ENCODE data around the gene PIGL.

Gene PIGL

DNA sequence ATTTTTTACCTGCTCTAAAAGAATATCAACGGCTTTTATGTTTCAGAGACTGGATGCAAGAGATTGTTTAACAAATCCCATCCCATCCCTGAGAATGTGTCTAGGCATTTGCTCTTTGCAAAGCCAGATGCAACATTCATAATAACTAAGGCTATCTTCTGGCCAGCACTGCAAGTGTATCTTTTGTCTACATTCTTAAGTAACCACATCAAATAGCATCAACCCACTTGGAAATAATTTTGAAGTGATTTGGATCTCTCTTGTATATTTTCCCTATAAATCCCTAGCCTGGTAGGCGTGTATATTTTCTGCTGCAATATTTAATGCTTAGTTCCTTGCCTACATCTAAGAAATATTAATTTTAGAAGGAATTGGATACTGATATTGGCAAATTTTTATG is 64.3 kb downstream of the PIGL start:
- DNase-seq: no peak
- TF ChIP-seq, protein P1, sequence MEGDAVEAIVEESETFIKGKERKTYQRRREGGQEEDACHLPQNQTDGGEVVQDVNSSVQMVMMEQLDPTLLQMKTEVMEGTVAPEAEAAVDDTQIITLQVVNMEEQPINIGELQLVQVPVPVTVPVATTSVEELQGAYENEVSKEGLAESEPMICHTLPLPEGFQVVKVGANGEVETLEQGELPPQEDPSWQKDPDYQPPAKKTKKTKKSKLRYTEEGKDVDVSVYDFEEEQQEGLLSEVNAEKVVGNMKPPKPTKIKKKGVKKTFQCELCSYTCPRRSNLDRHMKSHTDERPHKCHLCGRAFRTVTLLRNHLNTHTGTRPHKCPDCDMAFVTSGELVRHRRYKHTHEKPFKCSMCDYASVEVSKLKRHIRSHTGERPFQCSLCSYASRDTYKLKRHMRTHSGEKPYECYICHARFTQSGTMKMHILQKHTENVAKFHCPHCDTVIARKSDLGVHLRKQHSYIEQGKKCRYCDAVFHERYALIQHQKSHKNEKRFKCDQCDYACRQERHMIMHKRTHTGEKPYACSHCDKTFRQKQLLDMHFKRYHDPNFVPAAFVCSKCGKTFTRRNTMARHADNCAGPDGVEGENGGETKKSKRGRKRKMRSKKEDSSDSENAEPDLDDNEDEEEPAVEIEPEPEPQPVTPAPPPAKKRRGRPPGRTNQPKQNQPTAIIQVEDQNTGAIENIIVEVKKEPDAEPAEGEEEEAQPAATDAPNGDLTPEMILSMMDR (IDR thresholded peaks at IDR 0.05): no peak
- H3K9me3 ChIP-seq: no peaks in the 10 kb centered on the region
- H3K27me3 ChIP-seq: no peaks in the 10 kb centered on the region
- no peak overlapping the region for H3K27ac ChIP-seq
- H3K4me1 ChIP-seq: peaks cover 0 to 18% (median 14%) of the 10 kb centered on the region in 4 donors
- no peaks in the 10 kb centered on the region for H3K36me3 ChIP-seq
- intact Hi-C loops (cut with DNase I; ENCODE audit: low total_unique reads): no loop called here
- H3K4me3 ChIP-seq: no peak overlapping the region

DNA sequence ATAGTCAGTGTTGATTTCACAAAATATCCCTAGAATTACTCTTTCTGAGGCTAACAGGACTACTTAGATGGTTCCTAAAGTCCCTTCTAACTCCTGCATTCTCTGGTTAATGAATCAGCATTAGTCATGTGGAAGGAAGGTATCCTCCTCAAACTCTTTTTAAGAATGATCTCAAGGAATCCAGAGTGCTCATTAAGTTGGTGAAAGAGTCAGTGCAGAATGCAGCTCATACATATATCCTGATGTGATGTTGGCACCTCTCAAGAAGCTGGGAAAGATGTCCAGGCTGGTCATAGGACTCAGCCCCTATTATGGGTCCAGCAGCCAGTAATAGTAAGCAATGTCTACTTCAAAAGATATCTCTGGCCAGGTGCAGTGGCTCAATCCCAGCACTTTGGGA is 65.5 kb downstream of the PIGL start:
- H3K9me3 ChIP-seq: no peaks in the 10 kb centered on the region
- H3K36me3 ChIP-seq: no peaks in the 10 kb centered on the region
- peaks cover 0 to 29% (median 24%) of the 10 kb centered on the region in 4 donors for H3K4me1 ChIP-seq
- TF ChIP-seq, protein P1 (IDR thresholded peaks at IDR 0.05): no peak
- DNase-seq: no peak
- H3K27ac ChIP-seq: no peak overlapping the region
- H3K4me3 ChIP-seq: no peak overlapping the region
- H3K27me3 ChIP-seq: no peaks in the 10 kb centered on the region
- intact Hi-C loops (cut with DNase I; ENCODE audit: low total_unique reads): no loop called here

DNA sequence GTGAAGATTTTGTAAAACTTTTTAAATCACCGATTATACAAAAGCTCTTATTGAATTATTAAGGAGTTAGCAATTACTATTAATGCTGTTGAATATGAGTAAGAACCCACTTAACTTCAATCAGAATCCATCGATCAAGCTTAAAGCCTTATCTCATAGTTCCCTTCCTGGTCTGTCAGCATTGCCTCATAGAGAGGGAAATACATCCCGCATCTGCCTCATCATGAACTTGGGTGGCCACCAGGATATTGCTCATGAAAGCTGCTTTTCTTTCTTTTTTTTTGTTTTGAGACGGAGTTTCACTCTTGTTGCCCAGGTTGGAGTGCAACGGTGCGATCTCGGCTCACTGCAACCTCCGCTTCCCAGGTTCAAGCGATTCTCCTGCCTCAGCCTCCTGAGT is 66.7 kb downstream of the PIGL start:
- intact Hi-C loops (cut with DNase I; ENCODE audit: low total_unique reads): no loop called here
- H3K27me3 ChIP-seq: no peaks in the 10 kb centered on the region
- H3K9me3 ChIP-seq: no peaks in the 10 kb centered on the region
- H3K4me1 ChIP-seq: peaks cover 0 to 40% (median 34%) of the 10 kb centered on the region in 4 donors
- H3K4me3 ChIP-seq: no peak overlapping the region
- peak overlapping the region in 1 of 2 donors; percentile 93 for H3K27ac ChIP-seq
- no peak for DNase-seq
- TF ChIP-seq, protein P1 (IDR thresholded peaks at IDR 0.05): no peak
- no peaks in the 10 kb centered on the region for H3K36me3 ChIP-seq

- TF ChIP-seq, protein P1 (IDR thresholded peaks at IDR 0.05): peak in 1 of 2 experiments; percentile 31
- Histone ChIP-seq H3K4me3 (peak overlapping the region; percentile 27 to 44), H3K36me3 (no peaks in the 10 kb centered on the region), H3K27ac (peak overlapping the region; percentile 91 to 93), H3K4me1 (peaks cover 0 to 40% (median 34%) of the 10 kb centered on the region in 4 donors), H3K27me3 (no peaks in the 10 kb centered on the region), H3K9me3 (no peaks in the 10 kb centered on the region)
- intact Hi-C loops (cut with DNase I; ENCODE audit: low total_unique reads): loop anchor here (5.0 kb wide), 2 partner anchors 67 to 68 kb away; partner anchors contain the start of genes CENPV, NCOR1 and PIGL
- no peak for DNase-seq
These were observed 68.6 kb downstream of the PIGL start for GRCh38 chr17:16285646-16286008.

GRCh38 chr17:16286009-16286946 is 69.3 kb downstream of the PIGL start:
- TF ChIP-seq, protein P1 (IDR thresholded peaks at IDR 0.05): no peak
- Histone ChIP-seq H3K36me3 (no peaks in the 10 kb centered on the region), H3K9me3 (no peaks in the 10 kb centered on the region), H3K4me1 (peaks cover 0 to 40% (median 34%) of the 10 kb centered on the region in 4 donors), H3K4me3 (peak overlapping the region; percentile 27 to 44), H3K27me3 (no peaks in the 10 kb centered on the region), H3K27ac (peak overlapping the region; percentile 91 to 93)
- intact Hi-C loops (cut with DNase I; ENCODE audit: low total_unique reads): loop anchor here (5.0 kb wide), 2 partner anchors 66 to 69 kb away; partner anchors contain the start of genes CENPV, NCOR1 and PIGL
- peak; percentile 89 to 91 for DNase-seq
